SK-N-MC (cell line): ENCODE measurements around the gene ESRP2.

ENCODE experiments used
- EZH2 ChIP-seq: fragments of 200-600 bp; sonication (generic); IDR thresholded peaks from one replicate; pipeline ENCODE4 v1.6.1; 2017; ENCODE audit warnings: antibody characterized with exemption
- FOXP2 ChIP-seq: optimal IDR thresholded peaks from 2 replicates; pipeline ENCODE3; 2011; ENCODE audit warnings: mild to moderate bottlenecking, moderate library complexity; ENCODE audit not compliant: insufficient read depth; ENCODE audit errors: extremely low read length, control extremely low read depth
- POLR2AphosphoS5 ChIP-seq: IDR thresholded peaks from 2 replicates; pipeline ENCODE4 v1.6.1; 2012; ENCODE audit warnings: mild to moderate bottlenecking, low read depth, low read length, borderline replicate concordance

- TF ChIP-seq EZH2 (no peak), POLR2AphosphoS5 (no peak), FOXP2 (no peak)
Measured at GRCh38 chr16:68252383-68252782, 16.5 kb upstream of the ESRP2 start.
